Measurements from ENCODE around the gene BRWD1. TPM values are rescaled to one million over a fixed set of nuclear protein-coding genes. Genes with fewer than 3 reads are reported as not detected.

The BRWD1 gene
- total and polyA plus RNA-seq, 2 of the 13 experiments (the other 11 are each of a cell fraction or from before 2014, with no cell fraction given): 13.9 to 28.0 TPM

GRCh38 chr21:39313042-39313570, 326 bp downstream of the BRWD1 start:
- in situ Hi-C loops (cut with HindIII; ENCODE audit: extremely low pct_ligation_motif_present, low pct_unique_long_range_greater_than_20kb) (no loop called here), intact Hi-C loops (cut with micrococcal nuclease; ENCODE audit: unreplicated experiment) (loop anchor here (2.0 kb wide), 1 partner anchor 36 kb away; the partner anchor contains the start of gene HMGN1)
- H3K27ac ChIP-seq (ENCODE audit: extremely low read length, insufficient read depth, low read length): peak overlapping the region; percentile 98
- peaks cover 25% of the 10 kb centered on the region for H4K20me1 ChIP-seq (ENCODE audit: insufficient read depth, low read length)
- DNase-seq (ENCODE audit: low spot score): no peak
- H3K4me3 ChIP-seq (replicated peaks in 1 of 3; ENCODE audit: insufficient read depth in 1 of 3, low read depth in 2 of 3, low read length in 3 of 3): peak overlapping the region; percentile 61 to 76 (median 72)
- no peaks in the 10 kb centered on the region; a peak in 1 of 5 replicates for H3K27me3 ChIP-seq (ENCODE audit: control insufficient read depth in 1 of 2, insufficient read depth in 2 of 2, low read length in 2 of 2)
- no peak overlapping the region for H2AFZ ChIP-seq (ENCODE audit: low read length)
- no CpG with 5 or more reads among the region's 71 CpGs for WGBS (ENCODE audit: low lambda C conversion rate)
- H3K36me3 ChIP-seq (replicated peaks in 1 of 2; ENCODE audit: control insufficient read depth in 1 of 2, insufficient read depth in 2 of 2, low read length in 2 of 2): peaks cover 0 to 16% of the 10 kb centered on the region in 2 experiments; a peak in 3 of 5 replicates
- peak; percentile 7 for ATAC-seq
- POLR2A ChIA-PET: interaction anchor here (0.6 to 5.0 kb wide), 7 partner anchors 24 to 354 kb away, joined by 3 to 47 read pairs (median 15); partner anchors contain the start of genes HMGN1 and PSMG1
- H3K9me3 ChIP-seq (ENCODE audit: low read length): no peaks in the 10 kb centered on the region
- H3K4me2 ChIP-seq (ENCODE audit: low read depth, low read length): 0 out of 2 replicates have a peak overlapping the region, but pooled peaks have one; percentile 23
- CTCF ChIA-PET (ENCODE audit: low intra/inter-chr PET ratio, low total read pairs): interaction anchor here (2.2 kb wide), 1 partner anchor 75 kb away, joined by 10 read pairs; no protein-coding TSS in a partner anchor
- FAIRE-seq: no peak
- H3K4me1 ChIP-seq (ENCODE audit: insufficient read depth, low read length): peaks cover 38% of the 10 kb centered on the region
- H3K9ac ChIP-seq (ENCODE audit: insufficient read depth, low read depth, low read length): peak overlapping the region; percentile 92
- BruUV-seq (replicated peaks): no TSS peak
- H3K79me2 ChIP-seq (ENCODE audit: insufficient read depth, low read length): peaks cover 37% of the 10 kb centered on the region
- peak; percentile 0; the same call in 1 of the 2 replicates for TF ChIP-seq ZNF558 (CRISPR knock-in tag; IDR thresholded peaks at IDR 0.05; ENCODE audit: borderline replicate concordance)
- TF ChIP-seq ZNF678 (CRISPR knock-in tag; IDR thresholded peaks at IDR 0.05): peak; percentile 26; the same call in 1 of the 2 replicates
- no peak for TF ChIP-seq MXI1 (IDR thresholded peaks at IDR 0.05; ENCODE audit: borderline replicate concordance, low read depth, low read length)
- 0 out of 2 replicates have a peak, but pooled peaks have one; percentile 21 for TF ChIP-seq KAT7 (CRISPR knock-in tag; IDR thresholded peaks at IDR 0.05; ENCODE audit: borderline replicate concordance)
- TF ChIP-seq, protein P1, sequence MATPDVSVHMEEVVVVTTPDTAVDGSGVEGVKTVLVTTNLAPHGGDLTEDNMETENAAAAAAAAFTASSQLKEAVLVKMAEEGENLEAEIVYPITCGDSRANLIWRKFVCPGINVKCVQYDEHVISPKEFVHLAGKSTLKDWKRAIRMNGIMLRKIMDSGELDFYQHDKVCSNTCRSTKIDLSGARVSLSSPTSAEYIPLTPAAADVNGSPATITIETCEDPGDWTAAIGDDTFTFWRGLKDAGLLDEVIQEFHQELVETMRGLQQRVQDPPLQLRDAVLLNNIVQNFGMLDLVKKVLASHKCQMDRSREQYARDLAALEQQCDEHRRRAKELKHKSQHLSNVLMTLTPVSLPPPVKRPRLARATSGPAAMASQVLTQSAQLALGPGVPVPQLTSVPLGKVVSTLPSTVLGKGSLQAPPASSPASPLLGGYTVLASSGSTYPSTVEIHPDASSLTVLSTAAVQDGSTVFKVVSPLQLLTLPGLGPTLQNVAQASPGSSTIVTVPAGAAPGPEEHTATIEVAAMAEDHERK (CRISPR knock-in tag; IDR thresholded peaks at IDR 0.05; ENCODE audit: low read depth): no peak
- TF ChIP-seq MXD4 (CRISPR knock-in tag; IDR thresholded peaks at IDR 0.05): no peak
- TF ChIP-seq ZFX (CRISPR knock-in tag; IDR thresholded peaks at IDR 0.05; ENCODE audit: low read depth): peak; percentile 85
- TF ChIP-seq, protein P2, sequence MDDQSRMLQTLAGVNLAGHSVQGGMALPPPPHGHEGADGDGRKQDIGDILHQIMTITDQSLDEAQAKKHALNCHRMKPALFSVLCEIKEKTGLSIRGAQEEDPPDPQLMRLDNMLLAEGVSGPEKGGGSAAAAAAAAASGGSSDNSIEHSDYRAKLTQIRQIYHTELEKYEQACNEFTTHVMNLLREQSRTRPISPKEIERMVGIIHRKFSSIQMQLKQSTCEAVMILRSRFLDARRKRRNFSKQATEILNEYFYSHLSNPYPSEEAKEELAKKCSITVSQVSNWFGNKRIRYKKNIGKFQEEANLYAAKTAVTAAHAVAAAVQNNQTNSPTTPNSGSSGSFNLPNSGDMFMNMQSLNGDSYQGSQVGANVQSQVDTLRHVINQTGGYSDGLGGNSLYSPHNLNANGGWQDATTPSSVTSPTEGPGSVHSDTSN (CRISPR knock-in tag; IDR thresholded peaks at IDR 0.05; ENCODE audit: borderline replicate concordance): no peak
- TF ChIP-seq ZNF446 (CRISPR knock-in tag; IDR thresholded peaks at IDR 0.05): peak; percentile 17; the same call in 1 of the 2 replicates
- TF ChIP-seq ZNF709 (CRISPR knock-in tag; IDR thresholded peaks at IDR 0.05): 0 out of 2 replicates have a peak, but pooled peaks have one; percentile 41
- TF ChIP-seq SRSF1 (optimal IDR thresholded peaks at IDR 0.05; ENCODE audit: low read depth, low read length): no peak
- TF ChIP-seq ZNF564 (CRISPR knock-in tag; IDR thresholded peaks at IDR 0.05): peak; percentile 19; the same call in 1 of the 2 replicates
- 0 out of 2 replicates have a peak, but pooled peaks have one; percentile 5 for TF ChIP-seq ZNF329 (CRISPR knock-in tag; IDR thresholded peaks at IDR 0.05; ENCODE audit: low read depth)
- no peak for TF ChIP-seq MTA3 (CRISPR knock-in tag; IDR thresholded peaks at IDR 0.05)
- TF ChIP-seq MLXIP (CRISPR knock-in tag; IDR thresholded peaks at IDR 0.05; ENCODE audit: borderline replicate concordance): no peak
- no peak for TF ChIP-seq MAF1 (CRISPR knock-in tag; IDR thresholded peaks at IDR 0.05; ENCODE audit: borderline replicate concordance)
- peak; percentile 54 for TF ChIP-seq AGO2 (optimal IDR thresholded peaks at IDR 0.05; ENCODE audit: low read depth, low read length)
